IgD-negative memory B cell (primary cell): Measurements from ENCODE around the gene PSG4. TPM values are rescaled to one million over a fixed set of nuclear protein-coding genes. Genes with fewer than 3 reads are reported as not detected.
"Not testable (repeated sequence)": the region's sequence is repeated elsewhere in the genome, so short reads cannot be mapped to it uniquely, and the experiment has no call there.

Experiments used
- H3K27ac Mint-ChIP-seq, 3 donors: one replicate each; pipeline ENCODE4 v1.8.0; 2020 to 2022; ENCODE audit warnings: mild to moderate bottlenecking in 3 of 3, mixed read lengths in 3 of 3, moderate library complexity in 1 of 3
- H3K27me3 Mint-ChIP-seq: one replicate; pipeline ENCODE4 v1.8.0; 2021; ENCODE audit warnings: mixed read lengths
- H3K36me3 Mint-ChIP-seq: one replicate; pipeline ENCODE4 v1.8.0; 2020; ENCODE audit warnings: mild to moderate bottlenecking, mixed read lengths
- H3K4me1 Mint-ChIP-seq, 3 donors: one replicate each; pipeline ENCODE4 v1.8.0; 2020 to 2022; ENCODE audit warnings: mixed read lengths in 3 of 3, mild to moderate bottlenecking in 1 of 3
- H3K4me3 Mint-ChIP-seq, 4 donors: one replicate each; pipeline ENCODE4 v1.8.0; 2020 to 2022; ENCODE audit warnings: mild to moderate bottlenecking in 4 of 4, mixed read lengths in 4 of 4, moderate library complexity in 3 of 4
- H3K9me3 Mint-ChIP-seq, 3 donors: one replicate each; pipeline ENCODE4 v1.8.0; 2020 to 2021; ENCODE audit warnings: mixed read lengths in 3 of 3, mild to moderate bottlenecking in 1 of 3
- polyA plus RNA-seq: library from polyadenylated mRNA; unstranded; fragments of 300-500 nt; fragmentation: Illumina TruSeq; gene quantifications from one replicate; pipeline ENCODE4 v1.2.3, GENCODE V29; 2021

PSG4 gene
- polyA plus RNA-seq, 1 donor from 2014 or later = not detected

GRCh38 chr19:43215881-43216280, 10.4 kb upstream of the PSG4 start:
- not testable (repeated sequence) for H3K4me3 Mint-ChIP-seq, H3K27ac Mint-ChIP-seq, H3K27me3 Mint-ChIP-seq, H3K4me1 Mint-ChIP-seq, H3K36me3 Mint-ChIP-seq
- peaks cover 3 to 17% (median 16%) of the 10 kb centered on the region in 3 donors for H3K9me3 Mint-ChIP-seq

GRCh38 chr19:43207991-43208390, 2.6 kb upstream of the PSG4 start:
- Mint-ChIP-seq H3K9me3 (peaks cover 0 to 6% (median 3%) of the 10 kb centered on the region in 3 donors), H3K36me3 (no peaks in the 10 kb centered on the region), H3K4me3 (peak overlapping the region in 1 of 4 donors; percentile 65), H3K4me1 (no peaks in the 10 kb centered on the region), H3K27ac (no peak overlapping the region), H3K27me3 (peaks cover 19% of the 10 kb centered on the region)

- H3K36me3 Mint-ChIP-seq = not testable (repeated sequence)
These were observed 1.7 kb upstream of the PSG4 start for GRCh38 chr19:43207174-43207573.

GRCh38 chr19:43203611-43204010, 1.8 kb downstream of the PSG4 start:
- H3K27ac Mint-ChIP-seq = not testable (repeated sequence)
- H3K27me3 Mint-ChIP-seq = peaks cover 10% of the 10 kb centered on the region

More at GRCh38 chr19:43207174-43207573, 1.7 kb upstream of the PSG4 start:
- not testable (repeated sequence) for H3K4me1 Mint-ChIP-seq, H3K9me3 Mint-ChIP-seq, H3K27ac Mint-ChIP-seq, H3K4me3 Mint-ChIP-seq
- H3K27me3 Mint-ChIP-seq = peaks cover 19% of the 10 kb centered on the region

GRCh38 chr19:43201891-43202290, 3.5 kb downstream of the PSG4 start:
- not testable (repeated sequence) for H3K9me3 Mint-ChIP-seq, H3K27me3 Mint-ChIP-seq, H3K4me3 Mint-ChIP-seq, H3K27ac Mint-ChIP-seq, H3K4me1 Mint-ChIP-seq, H3K36me3 Mint-ChIP-seq

More at GRCh38 chr19:43203611-43204010, 1.8 kb downstream of the PSG4 start:
- H3K4me1 Mint-ChIP-seq, H3K4me3 Mint-ChIP-seq, H3K9me3 Mint-ChIP-seq, H3K36me3 Mint-ChIP-seq: not testable (repeated sequence)

GRCh38 chr19:43201337-43201801, 4.1 kb downstream of the PSG4 start:
- not testable (repeated sequence) for H3K27ac Mint-ChIP-seq, H3K4me3 Mint-ChIP-seq, H3K4me1 Mint-ChIP-seq, H3K9me3 Mint-ChIP-seq, H3K27me3 Mint-ChIP-seq, H3K36me3 Mint-ChIP-seq

- H3K27ac Mint-ChIP-seq, H3K4me3 Mint-ChIP-seq, H3K27me3 Mint-ChIP-seq, H3K36me3 Mint-ChIP-seq, H3K4me1 Mint-ChIP-seq, H3K9me3 Mint-ChIP-seq: not testable (repeated sequence)
These were observed 6.6 kb downstream of the PSG4 start for GRCh38 chr19:43198686-43199419.

GRCh38 chr19:43197666-43198397, 7.6 kb downstream of the PSG4 start:
- not testable (repeated sequence) for H3K36me3 Mint-ChIP-seq, H3K4me1 Mint-ChIP-seq, H3K4me3 Mint-ChIP-seq, H3K27ac Mint-ChIP-seq, H3K9me3 Mint-ChIP-seq, H3K27me3 Mint-ChIP-seq

GRCh38 chr19:43194397-43194796, 11.0 kb downstream of the PSG4 start:
- H3K27ac Mint-ChIP-seq, H3K9me3 Mint-ChIP-seq, H3K4me3 Mint-ChIP-seq, H3K27me3 Mint-ChIP-seq, H3K36me3 Mint-ChIP-seq, H3K4me1 Mint-ChIP-seq: not testable (repeated sequence)

GRCh38 chr19:43192381-43193155, 12.9 kb downstream of the PSG4 start:
- peak overlapping the region in 1 of 3 donors; percentile 67 for H3K27ac Mint-ChIP-seq
- H3K9me3 Mint-ChIP-seq, H3K4me1 Mint-ChIP-seq, H3K4me3 Mint-ChIP-seq, H3K36me3 Mint-ChIP-seq, H3K27me3 Mint-ChIP-seq: not testable (repeated sequence)

GRCh38 chr19:43188092-43188491, 17.3 kb downstream of the PSG4 start:
- not testable (repeated sequence) for H3K36me3 Mint-ChIP-seq, H3K27me3 Mint-ChIP-seq, H3K4me3 Mint-ChIP-seq, H3K27ac Mint-ChIP-seq, H3K9me3 Mint-ChIP-seq, H3K4me1 Mint-ChIP-seq

- peak within 1 kb of the TSS in 1 of 3 donors; percentile 67 for H3K27ac Mint-ChIP-seq
- not testable (repeated sequence) for H3K9me3 Mint-ChIP-seq, H3K4me1 Mint-ChIP-seq, H3K36me3 Mint-ChIP-seq, H3K27me3 Mint-ChIP-seq, H3K4me3 Mint-ChIP-seq
These were observed 19.0 kb downstream of the PSG4 start, which contains the start of gene PSG5 for GRCh38 chr19:43186311-43186935. TSS of gene PSG5 (minus strand) at chr19:43186536. CDS start at chr19:43186405, 131 bp downstream.

GRCh38 chr19:43181869-43182771, 23.3 kb downstream of the PSG4 start:
- not testable (repeated sequence) for H3K27me3 Mint-ChIP-seq, H3K9me3 Mint-ChIP-seq, H3K4me3 Mint-ChIP-seq, H3K4me1 Mint-ChIP-seq, H3K27ac Mint-ChIP-seq, H3K36me3 Mint-ChIP-seq

- not testable (repeated sequence) for H3K27me3 Mint-ChIP-seq, H3K27ac Mint-ChIP-seq, H3K4me3 Mint-ChIP-seq, H3K36me3 Mint-ChIP-seq, H3K4me1 Mint-ChIP-seq, H3K9me3 Mint-ChIP-seq
These were observed 25.8 kb downstream of the PSG4 start for GRCh38 chr19:43179569-43180147.
